ENCODE results near the gene MYO18B. TPM values are rescaled to one million over a fixed set of nuclear protein-coding genes. Genes with fewer than 3 reads are reported as not detected.

Gene MYO18B
- total RNA-seq, 1 donor from 2014 or later: not detected

- no peak for TF ChIP-seq CTCF (IDR thresholded peaks at IDR 0.05; ENCODE audit: insufficient read depth, low read length, severe bottlenecking)
- Histone ChIP-seq H3K27me3 (ENCODE audit: control insufficient read depth, insufficient read depth, low read length) (no peaks in the 10 kb centered on the region), H3K36me3 (ENCODE audit: control insufficient read depth, insufficient read depth, low read length) (no peaks in the 10 kb centered on the region), H3K4me3 (ENCODE audit: low read depth, low read length) (no peak overlapping the region)
- DNase-seq (ENCODE audit: low read depth) (no peak), FAIRE-seq (no peak)
Observed at GRCh38 chr22:25902402-25902801, 160.4 kb downstream of the MYO18B start.

- H3K4me3 ChIP-seq (ENCODE audit: low read depth, low read length): no peak overlapping the region
- H3K36me3 ChIP-seq (ENCODE audit: control insufficient read depth, insufficient read depth, low read length): no peaks in the 10 kb centered on the region
- DNase-seq (ENCODE audit: low read depth) (no peak), FAIRE-seq (no peak)
- H3K27me3 ChIP-seq (ENCODE audit: control insufficient read depth, insufficient read depth, low read length): no peaks in the 10 kb centered on the region
- no peak for TF ChIP-seq CTCF (IDR thresholded peaks at IDR 0.05; ENCODE audit: insufficient read depth, low read length, severe bottlenecking)
Observed at GRCh38 chr22:25903294-25903693, 161.3 kb downstream of the MYO18B start.

- FAIRE-seq: no peak
Observed at GRCh38 chr22:25908212-25908611, 166.2 kb downstream of the MYO18B start.

GRCh38 chr22:25908755-25909154 is 166.8 kb downstream of the MYO18B start:
- no peak for TF ChIP-seq CTCF (IDR thresholded peaks at IDR 0.05; ENCODE audit: insufficient read depth, low read length, severe bottlenecking)
- H3K4me3 ChIP-seq (ENCODE audit: low read depth, low read length): no peak overlapping the region
- no peaks in the 10 kb centered on the region for H3K36me3 ChIP-seq (ENCODE audit: control insufficient read depth, insufficient read depth, low read length)
- DNase-seq (ENCODE audit: low read depth): no peak
- H3K27me3 ChIP-seq (ENCODE audit: control insufficient read depth, insufficient read depth, low read length): no peaks in the 10 kb centered on the region
- FAIRE-seq: no peak

More at GRCh38 chr22:25908212-25908611, 166.2 kb downstream of the MYO18B start:
- no peaks in the 10 kb centered on the region for H3K27me3 ChIP-seq (ENCODE audit: control insufficient read depth, insufficient read depth, low read length)
- H3K36me3 ChIP-seq (ENCODE audit: control insufficient read depth, insufficient read depth, low read length): no peaks in the 10 kb centered on the region
- H3K4me3 ChIP-seq (ENCODE audit: low read depth, low read length): no peak overlapping the region
- DNase-seq (ENCODE audit: low read depth): no peak
- no peak for TF ChIP-seq CTCF (IDR thresholded peaks at IDR 0.05; ENCODE audit: insufficient read depth, low read length, severe bottlenecking)

GRCh38 chr22:25909614-25910387 is 167.8 kb downstream of the MYO18B start:
- FAIRE-seq: no peak
- no peaks in the 10 kb centered on the region for H3K27me3 ChIP-seq (ENCODE audit: control insufficient read depth, insufficient read depth, low read length)
- TF ChIP-seq CTCF (IDR thresholded peaks at IDR 0.05; ENCODE audit: insufficient read depth, low read length, severe bottlenecking): no peak
- no peak overlapping the region for H3K4me3 ChIP-seq (ENCODE audit: low read depth, low read length)
- no peak for DNase-seq (ENCODE audit: low read depth)
- no peaks in the 10 kb centered on the region for H3K36me3 ChIP-seq (ENCODE audit: control insufficient read depth, insufficient read depth, low read length)

All from bronchial epithelial cell (primary cell).